Measurements from ENCODE around the gene THSD4. TPM values are rescaled to one million over a fixed set of nuclear protein-coding genes. Genes with fewer than 3 reads are reported as not detected.

Gene THSD4
- total RNA-seq, 1 donor from 2014 or later, result 5.1 TPM

DNA sequence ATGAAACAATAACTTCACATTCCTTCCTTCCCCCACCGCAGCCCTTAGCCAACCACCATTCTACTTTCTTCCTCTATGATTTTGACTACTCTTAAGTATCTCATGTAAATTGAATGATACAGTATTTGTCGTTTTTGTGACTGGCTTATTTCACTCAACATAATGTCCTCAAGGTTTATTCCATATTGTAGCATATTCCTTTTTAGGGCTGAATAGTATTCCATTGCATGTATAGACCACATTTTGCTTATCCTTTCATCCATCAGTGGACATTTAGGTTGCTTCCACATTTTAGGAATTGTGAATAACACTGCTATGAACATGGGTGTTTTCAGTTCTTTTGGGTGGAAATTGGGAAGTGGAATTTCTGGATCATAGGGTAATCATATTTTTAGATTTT lies 106.1 kb downstream of the THSD4 start:
- no peak for DNase-seq (ENCODE audit: low spot score)

DNA sequence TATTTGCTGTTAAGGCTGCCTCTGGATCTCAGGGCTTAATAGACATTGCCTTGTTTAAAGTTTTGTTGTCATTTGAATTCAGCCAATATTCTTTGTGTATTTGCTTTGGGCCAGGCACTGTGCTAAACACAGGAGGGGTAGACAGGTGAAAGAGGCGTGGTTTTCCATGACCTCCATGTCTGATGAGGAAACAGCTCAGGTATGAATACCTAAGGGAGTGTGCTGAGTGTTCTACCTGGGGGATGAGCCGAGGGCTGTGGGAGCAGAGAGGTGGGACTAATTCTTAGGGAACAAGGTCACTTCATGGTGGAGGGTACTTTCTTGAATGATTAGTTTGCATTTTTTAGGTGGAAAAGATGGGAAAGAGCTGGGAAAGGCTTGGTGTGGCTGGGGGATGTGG lies 108.2 kb downstream of the THSD4 start:
- DNase-seq (ENCODE audit: low spot score), result no peak

DNA sequence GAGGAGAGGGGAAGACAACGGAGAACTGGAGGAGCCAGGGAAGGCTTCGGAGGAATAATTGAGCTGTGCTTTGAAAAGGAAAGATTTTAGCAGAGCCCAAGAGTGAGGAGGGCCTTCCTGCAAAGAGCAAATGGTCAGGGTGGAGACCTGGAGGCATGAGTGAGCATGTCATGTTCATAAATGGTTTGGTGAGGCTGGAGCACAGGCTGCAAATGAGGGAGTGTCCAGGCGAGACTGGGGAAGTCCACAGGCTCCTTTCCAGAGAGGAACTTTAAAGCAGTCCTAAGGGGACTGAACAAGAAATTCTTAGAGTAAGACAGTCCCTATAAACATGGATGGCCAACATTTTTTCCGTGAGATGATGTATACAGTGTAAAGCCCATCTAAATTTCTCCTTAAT lies 108.8 kb downstream of the THSD4 start:
- DNase-seq (ENCODE audit: low spot score), result no peak

DNA sequence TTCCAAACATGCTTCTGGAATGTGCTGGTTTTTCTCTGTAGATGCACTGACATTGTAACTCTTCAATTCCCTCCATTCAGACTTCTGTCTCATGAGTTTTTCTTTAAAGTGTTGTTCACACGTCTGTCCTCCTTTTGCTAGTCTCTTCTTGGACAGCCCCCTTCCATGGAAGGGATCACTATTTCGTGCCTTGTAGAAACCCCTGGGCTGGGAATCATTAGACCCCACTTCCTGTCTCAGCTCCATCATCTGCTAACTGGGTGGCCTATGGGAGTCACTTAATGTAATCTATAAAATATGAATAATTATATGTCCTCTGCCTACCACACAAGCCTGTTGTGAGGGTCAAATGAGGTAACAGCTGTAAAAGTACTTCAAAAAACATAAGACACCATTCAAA lies 110.6 kb downstream of the THSD4 start:
- DNase-seq (ENCODE audit: low spot score), result no peak

DNA sequence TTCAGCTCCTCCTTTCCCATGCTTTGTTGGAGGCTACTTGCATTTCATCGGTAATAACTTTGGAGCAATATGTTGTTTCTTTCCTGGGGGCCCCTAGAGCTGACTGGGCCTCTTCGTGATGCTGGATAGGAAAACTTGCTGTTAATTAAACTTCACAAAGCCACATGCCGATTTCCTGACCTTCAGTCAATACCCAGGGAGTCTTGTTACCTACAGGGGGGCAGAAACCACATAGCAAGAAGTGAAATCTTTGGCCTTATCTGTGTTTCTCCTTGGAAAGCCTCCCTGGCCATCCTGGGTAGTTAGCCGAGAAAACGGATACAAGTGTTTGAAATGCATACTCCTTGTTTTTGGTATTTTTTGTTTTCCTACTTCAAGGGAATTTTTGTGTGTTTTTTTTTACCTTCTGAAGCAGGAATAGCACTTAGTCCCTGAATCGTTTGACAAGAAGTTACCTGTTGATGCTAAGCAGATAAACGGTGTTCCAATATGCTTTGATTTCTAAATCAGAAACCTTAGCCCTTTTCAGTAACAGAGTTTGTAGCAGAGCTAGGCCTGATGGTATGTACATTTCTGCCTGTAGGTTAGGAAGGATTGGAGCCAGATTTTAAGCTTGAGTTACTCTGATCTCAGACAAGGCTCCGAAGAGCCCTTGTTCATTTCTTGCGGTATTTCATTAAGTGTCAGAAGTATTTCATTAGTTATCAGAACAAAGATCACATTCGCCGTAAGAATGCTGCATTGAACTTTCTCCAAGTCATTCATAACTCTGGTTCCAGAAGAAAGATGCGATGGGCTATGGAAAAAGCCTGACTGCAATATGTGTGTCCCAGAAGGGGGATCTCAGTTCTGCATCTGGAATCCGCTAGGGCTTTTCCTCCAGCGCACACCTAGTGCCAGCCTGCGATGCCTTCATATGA lies 111.5 kb downstream of the THSD4 start:
- DNase-seq (ENCODE audit: low spot score), result no peak

DNA sequence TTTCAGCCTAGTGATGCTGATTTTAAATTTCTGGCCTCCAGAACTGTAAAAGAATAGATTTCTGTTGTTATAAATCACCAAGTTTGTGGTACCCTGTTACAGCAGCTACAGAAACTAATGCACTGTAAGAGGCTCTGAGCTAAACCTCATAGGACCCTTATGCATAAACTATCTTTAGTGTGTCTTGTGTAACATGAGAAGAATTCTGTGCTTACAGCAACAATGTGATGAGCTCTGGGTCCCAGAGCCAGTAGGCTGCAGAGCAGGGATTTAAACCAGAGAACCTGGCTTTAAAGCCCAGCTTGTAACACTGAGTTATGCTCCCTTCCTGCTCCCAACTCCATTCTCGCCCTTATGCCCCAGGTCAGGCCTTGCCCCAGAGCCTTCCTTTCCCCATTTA lies 113.1 kb downstream of the THSD4 start:
- DNase-seq (ENCODE audit: low spot score), result no peak

DNA sequence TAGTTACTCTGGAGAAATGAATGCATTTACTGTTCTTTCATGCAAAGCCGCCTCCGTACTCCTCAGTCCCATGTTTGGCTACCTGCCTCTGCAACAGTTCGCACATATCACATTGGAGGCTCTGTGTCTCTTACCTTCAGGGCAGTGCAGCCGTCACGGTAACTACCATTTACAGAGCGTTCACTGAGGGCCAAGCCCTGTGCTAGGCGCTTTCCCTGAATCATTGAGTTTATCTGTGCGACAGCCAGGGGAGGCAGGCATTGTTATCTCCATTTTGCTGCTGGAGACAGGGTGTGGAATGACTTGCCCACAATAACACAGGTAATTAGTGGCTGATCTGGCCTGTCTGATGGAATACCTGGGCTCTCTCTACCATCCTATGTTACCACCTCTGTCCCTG lies 115.0 kb downstream of the THSD4 start:
- no peak for DNase-seq (ENCODE audit: low spot score)

DNA sequence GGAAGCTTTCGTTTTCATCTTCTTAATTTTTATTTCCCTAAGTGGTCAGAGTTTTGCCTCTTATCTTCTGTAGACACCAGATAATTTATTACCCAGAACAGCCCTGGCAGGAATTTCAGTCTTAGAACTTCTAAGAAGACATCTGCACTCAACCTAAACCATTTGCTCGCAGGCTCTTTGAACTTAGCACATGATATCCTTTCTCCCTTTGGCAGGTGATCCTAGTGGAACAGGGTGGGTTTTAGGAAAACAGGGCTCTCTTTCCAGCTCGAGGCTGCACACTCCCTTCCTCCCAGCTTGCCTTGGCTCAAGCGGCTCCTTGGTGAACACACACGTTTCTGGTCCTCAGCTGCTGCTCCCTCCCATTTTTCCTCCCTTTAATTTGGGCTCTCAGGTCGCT lies 116.5 kb downstream of the THSD4 start:
- DNase-seq (ENCODE audit: low spot score), result no peak

DNA sequence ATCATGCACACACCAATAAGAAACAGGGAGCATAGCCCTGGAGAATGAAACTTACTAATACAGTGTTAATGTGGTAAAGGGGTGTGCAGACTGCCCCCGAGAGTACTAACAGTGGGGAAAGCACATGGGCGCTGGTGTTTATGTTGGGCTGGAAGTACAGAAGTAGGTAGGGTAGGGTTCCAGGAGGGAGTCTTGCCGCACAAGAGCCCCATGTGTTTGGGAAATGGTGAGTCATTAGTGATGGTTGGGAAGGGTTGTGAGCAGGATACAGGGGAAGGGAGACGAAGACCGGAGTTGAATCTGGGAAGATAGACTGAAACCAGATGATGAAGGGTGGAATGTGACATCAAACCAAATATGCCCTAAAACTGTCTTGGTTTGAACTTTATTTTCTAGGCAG lies 117.1 kb downstream of the THSD4 start:
- DNase-seq (ENCODE audit: low spot score), result no peak

DNA sequence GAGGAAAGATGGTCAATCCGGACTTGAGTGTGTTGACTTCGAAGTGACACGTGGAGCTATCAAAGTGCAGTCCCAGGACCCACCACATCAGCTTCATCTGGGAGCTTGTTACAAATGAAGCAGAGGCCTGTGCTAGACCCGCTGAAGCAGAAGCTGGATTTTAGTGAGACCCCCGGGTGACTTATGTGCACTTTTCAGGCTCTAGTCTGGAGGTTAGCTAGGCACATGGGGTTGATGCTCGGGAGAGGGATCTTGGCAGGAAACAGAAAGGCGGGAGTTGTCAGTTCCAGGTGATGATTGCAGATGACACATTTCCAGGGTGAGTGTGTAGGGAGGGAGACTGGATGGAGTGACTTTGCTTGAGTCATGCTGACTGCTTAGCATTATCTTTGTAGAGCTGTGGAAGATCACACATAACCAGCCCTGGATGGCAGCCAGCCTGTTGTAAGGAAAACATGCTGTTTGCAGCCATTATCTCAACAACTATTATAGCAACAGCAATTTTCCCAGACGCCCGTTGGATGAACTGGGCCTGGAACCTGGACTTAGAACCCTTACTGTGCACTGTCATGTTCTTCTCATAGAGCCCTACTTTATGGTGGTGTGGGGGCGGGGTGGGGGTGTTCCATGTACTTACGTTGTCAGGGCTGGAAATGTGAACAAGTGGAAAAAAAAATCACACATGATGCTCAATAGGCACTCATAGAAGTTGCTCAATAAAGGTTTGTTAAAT lies 122.4 kb downstream of the THSD4 start:
- no peak for DNase-seq (ENCODE audit: low spot score)

DNA sequence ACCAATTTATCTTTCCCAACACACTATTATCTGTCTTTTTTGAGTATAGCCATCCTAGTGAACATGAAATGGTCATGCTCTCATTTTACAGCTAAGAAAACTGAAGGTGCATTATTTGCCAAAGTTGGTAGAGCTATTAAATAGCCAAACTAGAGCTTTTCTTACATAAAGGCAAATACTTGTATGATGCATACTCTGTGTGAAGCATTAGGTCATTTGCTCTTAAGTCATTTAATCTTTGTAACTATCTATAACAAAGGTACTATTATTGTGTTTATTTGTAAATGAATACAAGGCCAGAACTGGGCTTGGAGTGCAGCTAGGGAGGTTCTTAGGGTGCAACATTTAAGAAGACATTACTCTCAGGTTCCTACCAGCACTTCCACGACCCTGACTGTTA lies 123.7 kb downstream of the THSD4 start:
- no peak for DNase-seq (ENCODE audit: low spot score)

DNA sequence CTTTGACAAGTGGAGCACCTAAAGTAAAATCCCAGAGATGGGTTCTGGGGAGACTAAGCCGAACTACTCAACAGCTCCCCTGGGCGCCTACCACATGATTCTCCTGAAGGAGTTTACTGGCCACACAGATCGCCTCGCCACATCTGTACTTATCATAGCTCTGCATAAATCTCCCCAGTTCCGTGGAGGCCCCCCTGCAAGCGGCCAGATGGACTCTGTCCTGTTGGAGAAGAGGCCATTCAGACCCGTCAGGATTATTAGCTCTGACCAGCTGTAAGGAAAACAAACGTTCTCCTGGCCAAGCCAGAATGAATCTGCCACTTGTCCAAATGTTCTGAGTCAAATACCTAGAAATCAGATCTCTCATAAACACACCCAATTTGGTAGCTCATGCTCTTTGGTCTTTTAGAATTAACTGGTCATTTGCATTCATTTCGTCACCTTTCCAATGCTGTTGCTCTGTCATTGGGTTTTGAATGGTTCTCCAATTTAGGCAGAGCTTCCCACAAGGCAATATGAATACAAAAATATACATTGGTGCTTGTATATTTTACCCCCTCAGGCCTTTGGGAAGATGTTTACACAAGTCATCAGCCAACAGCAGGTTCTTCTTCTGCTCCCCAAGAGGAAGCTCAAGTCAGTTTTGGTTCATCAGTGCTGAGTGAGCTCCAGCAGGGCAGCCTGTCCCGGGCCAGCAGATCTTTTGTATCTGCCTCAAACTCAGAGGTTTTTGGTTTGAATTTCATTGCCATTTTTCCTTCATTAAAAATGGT lies 124.5 kb downstream of the THSD4 start:
- DNase-seq (ENCODE audit: low spot score), result no peak

DNA sequence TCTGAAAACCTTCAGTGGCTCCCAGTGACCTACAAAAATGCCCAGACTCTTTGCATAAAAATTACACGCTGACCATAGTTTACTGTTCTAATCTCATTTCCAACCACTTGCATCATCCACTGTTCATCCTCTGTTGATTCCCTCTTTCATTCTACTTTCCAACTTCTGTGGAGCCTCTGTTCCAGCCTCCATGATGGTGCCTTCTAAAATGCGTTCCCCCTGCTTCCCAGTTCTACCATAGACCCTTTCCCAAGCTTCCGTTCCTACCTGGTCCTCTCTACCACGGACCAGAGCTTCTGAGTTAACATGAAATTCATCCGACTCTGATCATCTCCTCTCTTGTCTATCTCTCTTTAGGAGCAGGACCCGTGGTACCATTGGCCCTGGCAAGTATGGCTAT lies 127.0 kb downstream of the THSD4 start:
- no peak for DNase-seq (ENCODE audit: low spot score)

DNA sequence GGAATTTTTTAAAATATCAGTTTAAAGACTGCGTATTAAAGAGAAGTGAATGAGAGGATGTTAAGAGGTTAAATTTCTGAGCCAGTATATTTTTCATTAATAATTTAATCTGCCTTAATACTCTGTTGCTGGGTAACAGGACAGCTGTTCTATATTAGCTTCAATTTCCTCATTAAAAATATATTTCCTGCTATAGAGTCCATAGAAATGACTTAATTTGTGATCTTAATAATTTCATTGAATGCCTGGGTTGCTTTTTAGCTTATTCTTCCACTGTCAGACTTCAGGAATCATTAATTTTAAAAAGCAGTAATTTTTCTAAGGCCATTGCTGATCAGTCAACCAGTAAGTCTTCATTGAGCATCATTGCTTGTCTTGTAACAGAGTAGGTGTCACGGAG lies 129.0 kb downstream of the THSD4 start:
- no peak for DNase-seq (ENCODE audit: low spot score)

DNA sequence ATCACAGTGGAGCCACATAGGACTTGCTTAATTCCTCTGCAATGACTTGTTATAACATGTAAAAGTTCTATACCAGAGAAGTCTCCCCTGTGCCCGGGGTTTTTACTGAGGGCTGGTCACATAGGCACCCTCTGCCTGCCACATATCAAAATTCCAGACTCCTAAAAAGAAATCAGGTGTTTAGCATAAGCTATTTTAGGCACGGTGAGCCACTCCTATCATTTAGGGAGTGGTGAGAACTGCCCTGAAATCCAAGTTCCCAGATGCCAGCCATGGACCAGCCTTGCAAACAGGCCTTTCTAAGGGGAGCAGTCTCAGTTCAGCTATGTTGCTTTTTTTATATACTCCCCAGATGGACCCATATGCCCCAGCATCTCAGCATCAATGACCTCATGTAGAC lies 130.3 kb downstream of the THSD4 start:
- DNase-seq (ENCODE audit: low spot score), result no peak

DNA sequence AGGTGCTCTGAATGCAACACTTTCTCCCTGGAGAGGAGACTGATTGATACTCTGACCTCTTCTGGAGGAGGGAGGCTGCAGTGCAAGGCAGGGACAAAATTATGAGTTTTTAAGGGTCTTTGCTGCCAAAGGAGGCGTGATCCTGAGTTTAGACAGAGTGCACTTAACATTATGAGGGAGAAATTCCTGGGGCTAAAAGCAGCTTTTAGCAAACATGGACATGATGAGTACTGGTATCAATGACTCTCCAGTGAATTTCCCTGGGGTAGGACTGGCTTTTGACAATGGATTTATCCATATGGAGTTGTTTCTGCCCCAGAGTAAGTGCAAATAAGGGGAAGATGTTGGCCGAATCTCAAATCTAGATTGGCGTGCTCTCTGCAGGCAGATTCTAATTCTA lies 133.1 kb downstream of the THSD4 start:
- DNase-seq (ENCODE audit: low spot score), result no peak

DNA sequence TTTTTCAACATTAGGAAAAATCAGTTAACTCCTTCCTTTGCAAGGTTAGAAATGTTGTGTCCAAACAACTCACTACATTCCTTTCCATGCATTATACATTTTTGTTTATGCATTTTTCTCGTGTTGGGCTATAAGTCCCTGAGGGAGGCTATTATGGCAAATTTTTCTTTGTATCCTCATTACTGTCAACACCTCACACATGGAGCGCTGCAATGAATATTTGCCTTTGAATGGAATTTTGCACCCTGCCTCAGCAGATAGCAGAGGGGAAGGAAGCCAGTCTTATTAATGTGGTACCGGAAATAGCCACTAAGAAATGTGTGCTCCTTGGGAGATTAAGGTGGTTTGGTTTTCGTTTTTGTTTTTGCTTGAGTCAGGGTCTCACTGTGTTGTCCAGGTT lies 134.7 kb downstream of the THSD4 start:
- no peak for DNase-seq (ENCODE audit: low spot score)

DNA sequence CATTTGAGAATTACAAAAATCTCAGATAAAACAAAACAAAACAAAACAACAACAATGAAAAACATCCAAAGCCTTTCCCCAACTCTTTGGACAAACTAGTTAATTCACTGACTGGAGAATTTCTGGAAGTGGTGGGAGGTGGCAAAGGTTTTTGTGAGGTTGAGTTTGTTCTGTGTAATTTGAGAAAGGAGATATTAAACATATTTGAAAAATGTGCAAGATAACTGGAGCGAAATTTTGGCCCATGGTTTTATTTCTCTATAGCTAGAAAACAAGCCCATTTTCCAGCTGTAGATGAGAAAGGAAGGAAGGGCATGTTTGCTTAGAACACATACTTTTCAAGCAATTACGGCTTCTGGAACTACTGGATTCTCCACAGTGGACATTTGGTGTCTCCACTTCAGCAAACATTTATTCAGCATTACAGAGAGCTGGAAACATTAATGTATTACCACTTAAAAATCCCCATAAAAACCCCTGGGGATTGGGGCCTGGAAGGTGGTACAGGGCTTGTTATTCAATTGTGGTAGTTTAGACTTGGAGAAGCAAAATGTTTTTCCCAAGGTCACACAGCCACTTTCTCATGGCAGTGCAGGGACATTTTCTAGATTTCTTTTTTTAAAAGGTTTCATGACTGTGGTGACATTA lies 135.8 kb downstream of the THSD4 start:
- DNase-seq (ENCODE audit: low spot score), result no peak

DNA sequence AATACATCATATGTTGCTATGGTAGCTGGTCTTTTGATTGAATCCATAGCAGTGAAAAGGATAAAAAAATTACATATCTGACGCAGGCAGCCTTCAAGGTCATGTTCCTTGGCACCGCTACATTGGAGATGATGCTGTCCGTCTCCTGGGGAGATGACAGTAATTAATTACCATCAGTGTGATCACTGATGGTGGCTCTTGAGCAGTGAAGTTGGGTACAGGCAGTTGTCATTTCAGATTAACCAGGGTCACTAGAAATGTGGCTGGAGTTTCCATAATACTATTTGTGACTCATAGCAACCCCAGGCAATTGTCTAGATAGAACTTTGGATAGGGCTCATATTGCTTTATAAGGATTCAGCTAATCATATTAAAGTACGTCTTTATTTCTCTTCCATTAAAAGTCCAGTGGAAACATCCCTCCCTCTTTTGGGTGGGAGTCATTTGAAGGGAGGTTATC lies 136.3 kb downstream of the THSD4 start:
- no peak for DNase-seq (ENCODE audit: low spot score)

DNA sequence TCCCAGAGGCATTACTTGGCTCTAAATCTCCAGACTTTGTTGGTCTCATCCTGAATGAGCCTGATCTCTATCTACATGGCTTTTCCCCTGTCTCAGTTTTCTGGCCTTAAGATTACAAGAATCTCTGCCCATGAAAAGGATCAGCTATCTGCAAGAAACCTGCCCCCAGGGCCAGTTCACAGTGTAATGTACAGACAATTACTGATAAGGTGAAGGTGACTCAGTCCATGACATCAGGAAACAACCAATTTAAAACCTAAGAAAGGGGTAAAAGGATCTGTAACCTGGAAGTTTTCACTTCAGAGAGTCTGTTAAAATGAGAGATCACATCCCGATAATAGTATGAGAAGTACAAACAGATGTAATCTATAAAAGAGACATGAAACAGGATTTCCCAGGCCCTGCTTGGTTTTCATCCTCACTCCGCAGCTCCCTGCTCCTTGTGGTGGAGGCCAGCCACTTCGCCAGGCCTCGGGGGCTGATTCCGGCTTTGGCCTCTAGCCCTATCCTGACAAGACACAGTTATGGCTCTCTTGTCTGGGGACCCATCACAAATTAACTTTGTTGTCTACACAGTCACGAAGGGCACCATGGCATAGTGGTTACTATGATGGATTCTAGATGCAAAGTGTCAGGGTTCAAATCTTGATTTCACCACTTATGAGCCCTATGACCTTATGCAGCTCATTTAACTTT lies 136.9 kb downstream of the THSD4 start:
- no peak for DNase-seq (ENCODE audit: low spot score)

DNA sequence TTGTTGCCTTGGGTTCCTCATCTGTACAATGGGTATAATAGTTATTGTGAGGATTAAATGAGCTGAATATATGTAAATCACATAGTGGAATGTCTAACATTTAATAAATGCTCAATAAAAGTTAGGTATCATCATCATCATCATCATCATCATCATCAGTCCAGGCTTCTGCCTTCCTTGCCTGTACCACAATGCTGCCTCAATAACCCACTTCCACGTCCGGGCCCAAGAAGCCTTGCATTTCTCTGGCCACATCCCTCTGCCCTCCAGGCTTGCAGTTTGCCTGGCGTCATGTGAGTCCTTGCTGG lies 137.4 kb downstream of the THSD4 start:
- no peak for DNase-seq (ENCODE audit: low spot score)

Data from mesenteric fat pad (tissue), 1 donor.